ENCODE data around the gene EP400.
A peak's percentile ranks its signal among the peaks of the same experiment; 100 is the strongest.
"Not testable (repeated sequence)": the region's sequence is repeated elsewhere in the genome, so short reads cannot be mapped to it uniquely, and the experiment has no call there.

EP400 gene

DNA sequence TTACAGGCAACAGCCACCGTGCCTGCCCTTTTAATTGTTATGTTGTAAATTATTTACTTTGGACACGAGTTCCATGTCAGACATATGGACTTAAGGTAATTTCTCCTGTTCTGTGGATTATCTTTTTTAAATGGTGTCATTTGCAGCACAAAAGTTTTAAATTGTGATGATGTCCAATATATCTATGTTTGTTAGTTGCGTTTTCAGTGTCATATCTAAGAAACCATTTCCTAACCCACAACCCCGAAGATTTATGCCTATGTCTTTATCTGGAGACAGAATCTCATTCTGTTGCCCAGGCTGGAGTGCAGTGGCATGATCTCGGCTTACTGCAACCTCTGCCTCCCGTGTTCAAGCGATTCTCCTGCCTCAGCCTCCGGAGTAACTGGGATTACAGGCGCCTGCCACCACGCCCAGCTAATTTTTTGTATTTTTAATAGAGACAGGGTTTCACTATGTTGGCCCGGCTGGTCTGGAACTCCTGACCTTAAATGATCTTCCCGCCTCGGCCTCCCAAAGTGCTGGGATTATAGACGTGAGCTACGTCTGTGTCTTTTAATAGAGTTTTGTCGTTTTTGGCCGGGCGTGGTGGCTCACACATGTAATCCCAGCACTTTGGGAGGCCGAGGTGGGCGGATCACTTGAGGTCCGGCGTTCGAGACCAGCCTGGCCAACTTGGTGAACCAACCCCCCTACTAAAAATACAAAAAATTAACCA, 870 bp upstream of the EP400 start:
- not testable (repeated sequence) for DNase-seq (ENCODE audit: low spot score)

DNA sequence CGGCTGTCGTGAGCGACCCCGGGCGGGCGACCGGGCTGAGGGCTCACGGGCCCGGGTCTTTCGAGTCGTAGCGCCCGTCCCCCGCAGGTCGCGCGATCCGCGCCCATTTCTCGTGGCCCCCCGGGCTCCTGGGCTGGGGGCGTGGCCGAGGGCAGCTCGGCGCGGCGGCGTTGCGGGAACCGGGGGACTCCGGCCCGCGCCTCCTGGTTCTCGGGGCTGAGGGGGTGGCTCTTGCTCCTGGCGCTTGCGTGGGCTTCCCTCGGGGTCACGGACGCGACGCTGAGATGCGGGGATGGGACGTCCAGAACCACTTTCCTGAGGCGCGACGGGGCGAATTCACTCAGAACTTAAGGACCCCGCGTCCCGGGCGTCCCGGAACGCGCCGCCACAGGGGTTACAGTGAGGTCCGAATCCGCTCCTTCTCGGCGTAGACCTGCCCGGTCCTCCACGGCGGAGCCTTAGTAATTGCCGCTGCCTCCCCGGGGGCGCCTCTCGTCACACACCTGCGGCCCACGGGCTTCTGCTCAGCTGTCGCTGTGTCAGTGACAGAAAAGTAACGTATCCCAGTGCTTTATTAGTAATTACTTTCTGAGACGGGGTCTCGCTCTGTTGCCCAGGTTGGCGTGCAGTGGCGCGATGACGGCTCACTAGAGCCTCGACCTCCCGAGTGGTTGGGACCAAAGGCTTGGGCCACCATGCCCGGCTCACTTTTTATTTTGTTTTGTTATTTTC, 606 bp downstream of the EP400 start:
- no peak for DNase-seq (ENCODE audit: low spot score)

DNA sequence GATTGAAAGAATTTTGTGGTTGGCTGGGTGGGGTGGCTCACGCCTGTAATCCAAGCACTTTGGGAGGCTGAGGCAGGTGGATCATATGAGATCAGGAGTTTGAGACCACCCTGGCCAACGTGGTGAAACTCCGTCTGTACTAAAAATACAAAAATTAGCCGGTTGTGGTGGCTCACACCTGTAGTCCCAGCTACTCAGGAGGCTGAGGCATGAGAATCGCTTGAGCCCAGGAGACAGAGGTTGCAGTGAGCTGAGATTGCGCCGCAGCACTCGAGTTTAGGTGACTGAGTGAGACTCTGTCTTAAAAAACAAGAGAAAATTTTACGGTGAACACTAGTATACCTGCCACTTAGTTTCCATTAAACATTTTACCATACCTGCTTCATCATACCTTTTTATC, 4.1 kb downstream of the EP400 start:
- not testable (repeated sequence) for DNase-seq (ENCODE audit: low spot score)

DNA sequence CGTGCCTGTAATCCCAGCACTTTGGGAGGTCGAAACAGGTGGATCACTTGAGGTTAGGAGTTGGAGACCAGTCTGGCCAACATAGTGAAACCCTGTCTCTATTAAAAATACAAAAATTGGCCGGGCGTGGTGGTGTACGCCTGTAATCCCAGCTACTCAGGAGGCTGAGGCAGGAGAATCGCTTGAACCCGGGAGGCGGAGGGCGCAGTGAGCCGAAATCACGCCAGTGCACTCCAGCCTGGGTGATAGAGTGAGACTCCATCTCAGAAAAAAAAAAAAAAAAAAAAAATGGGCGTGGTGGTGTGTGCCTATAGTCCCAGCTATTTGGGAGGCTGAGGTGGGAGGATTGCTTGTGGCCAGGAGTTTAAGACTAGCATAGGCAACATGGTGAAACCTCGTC, 4.7 kb downstream of the EP400 start:
- DNase-seq (ENCODE audit: low spot score), result not testable (repeated sequence)

DNA sequence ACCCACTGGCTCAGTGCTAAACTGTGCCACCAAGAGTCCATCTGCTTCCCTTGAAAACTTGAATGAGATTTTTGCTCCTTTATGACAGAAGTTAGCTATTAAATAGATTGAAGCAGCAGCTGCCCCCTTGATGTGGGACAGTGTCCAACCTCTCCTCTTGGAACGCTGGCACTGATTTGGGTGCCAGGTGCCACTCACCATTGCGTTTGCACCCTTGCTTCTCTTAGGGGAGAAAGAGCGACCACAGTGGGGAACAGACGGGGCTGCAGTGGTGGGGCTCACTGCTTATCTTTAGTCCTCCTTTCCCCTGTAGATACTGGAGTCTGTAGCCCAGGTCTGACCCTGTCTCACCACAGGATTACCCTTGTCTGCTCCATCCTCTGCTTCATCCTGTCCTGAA, 9.4 kb downstream of the EP400 start:
- DNase-seq (ENCODE audit: low spot score), result peak; percentile 24

DNA sequence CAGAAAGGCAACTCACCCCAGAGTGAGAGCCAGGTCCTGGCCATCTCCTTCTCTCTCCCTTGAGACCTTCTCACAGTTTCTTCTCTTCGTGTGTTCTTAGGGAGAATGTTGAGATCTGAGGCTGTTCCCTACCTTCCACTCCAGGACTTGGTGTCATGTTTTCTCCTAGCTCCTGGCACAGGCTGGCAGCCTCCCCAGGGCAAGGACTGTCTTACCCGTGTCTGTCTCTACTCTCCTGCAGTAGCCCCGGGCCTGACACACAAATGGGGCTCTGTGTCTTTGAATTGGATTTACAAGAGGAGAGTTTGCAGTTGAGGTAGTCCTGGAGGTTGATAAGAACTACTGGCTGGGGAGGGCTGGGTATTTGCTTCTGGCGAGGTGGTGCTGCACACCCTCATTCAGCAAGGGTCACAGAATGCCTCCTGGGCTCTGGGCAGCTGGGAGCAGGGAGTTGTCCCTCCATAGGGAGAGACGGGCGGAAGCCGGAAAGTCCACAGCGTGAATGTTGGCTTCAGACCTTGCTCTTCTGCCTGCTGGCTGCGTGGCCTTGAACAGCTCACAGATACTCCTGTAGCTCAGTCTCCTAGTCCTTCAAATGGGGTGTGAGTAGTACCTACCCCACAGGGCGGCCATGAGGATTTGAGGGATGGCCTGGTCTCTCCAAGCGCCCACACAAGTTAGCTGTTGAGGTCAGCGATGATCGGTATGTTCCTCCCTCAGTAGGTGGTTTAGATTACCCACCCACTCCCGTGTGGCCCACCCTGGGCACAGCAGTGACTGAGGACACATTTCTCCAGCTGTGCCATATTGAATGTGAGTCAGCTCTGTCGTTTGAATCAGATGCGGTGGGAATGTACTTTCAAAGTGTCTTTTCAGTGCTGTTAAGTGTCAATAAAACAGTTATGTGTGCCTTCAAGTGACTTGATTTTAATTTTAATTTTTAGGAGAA, 10.2 kb downstream of the EP400 start:
- DNase-seq (ENCODE audit: low spot score), result peak; percentile 28

DNA sequence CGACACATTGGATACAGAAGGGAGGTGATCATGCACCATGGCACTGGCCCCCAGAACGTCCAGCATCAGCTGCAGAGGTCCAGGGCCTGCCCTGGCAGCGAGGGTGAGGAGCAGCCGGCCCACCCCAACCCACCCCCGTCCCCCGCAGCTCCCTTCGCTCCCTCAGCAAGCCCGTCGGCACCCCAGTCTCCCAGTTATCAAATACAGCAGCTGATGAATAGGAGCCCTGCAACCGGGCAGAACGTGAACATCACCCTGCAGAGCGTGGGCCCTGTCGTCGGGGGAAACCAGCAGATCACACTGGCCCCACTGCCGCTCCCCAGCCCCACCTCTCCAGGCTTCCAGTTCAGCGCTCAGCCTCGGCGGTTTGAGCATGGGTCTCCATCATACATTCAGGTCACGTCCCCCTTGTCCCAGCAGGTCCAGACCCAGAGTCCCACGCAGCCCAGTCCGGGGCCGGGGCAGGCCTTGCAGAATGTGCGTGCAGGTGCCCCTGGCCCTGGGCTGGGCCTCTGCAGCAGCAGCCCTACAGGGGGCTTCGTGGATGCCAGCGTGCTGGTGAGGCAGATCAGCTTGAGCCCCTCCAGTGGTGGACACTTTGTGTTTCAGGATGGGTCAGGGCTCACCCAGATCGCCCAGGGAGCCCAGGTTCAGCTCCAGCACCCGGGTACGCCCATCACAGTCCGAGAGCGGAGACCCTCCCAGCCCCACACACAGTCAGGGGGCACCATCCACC, 11.0 kb downstream of the EP400 start:
- DNase-seq (ENCODE audit: low spot score), result not testable (repeated sequence)

DNA sequence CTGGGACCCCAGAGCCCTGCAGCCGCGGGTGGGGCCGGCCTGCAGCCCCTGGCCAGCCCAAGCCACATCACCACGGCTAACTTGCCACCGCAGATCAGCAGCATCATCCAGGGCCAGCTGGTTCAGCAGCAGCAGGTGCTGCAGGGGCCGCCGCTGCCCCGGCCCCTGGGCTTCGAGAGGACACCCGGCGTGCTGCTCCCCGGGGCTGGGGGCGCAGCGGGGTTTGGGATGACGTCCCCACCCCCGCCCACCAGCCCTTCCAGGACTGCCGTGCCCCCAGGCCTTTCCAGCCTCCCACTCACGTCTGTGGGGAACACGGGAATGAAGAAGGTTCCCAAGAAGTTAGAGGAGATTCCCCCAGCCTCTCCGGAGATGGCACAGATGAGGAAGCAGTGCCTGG, 11.6 kb downstream of the EP400 start:
- not testable (repeated sequence) for DNase-seq (ENCODE audit: low spot score)

DNA sequence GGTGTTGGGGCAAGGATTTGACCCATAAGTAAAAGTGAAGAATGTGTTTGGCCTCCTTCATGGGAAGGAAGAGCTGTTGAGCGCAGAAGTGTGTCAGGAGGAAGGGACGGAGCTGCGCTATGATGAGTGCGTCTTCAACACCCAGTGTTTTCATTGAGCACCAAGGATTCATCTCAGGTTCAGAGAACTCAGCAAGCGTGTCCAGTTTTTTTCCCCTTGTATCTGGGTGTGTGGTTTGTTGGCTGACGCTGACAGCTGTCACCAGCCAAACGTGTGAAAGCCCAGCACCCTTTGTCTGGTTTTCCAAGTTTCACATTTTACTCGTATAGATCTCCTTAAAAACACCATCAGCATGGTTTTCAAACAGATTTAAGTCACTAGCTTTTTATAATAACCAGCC, 12.3 kb downstream of the EP400 start:
- no peak for DNase-seq (ENCODE audit: low spot score)

DNA sequence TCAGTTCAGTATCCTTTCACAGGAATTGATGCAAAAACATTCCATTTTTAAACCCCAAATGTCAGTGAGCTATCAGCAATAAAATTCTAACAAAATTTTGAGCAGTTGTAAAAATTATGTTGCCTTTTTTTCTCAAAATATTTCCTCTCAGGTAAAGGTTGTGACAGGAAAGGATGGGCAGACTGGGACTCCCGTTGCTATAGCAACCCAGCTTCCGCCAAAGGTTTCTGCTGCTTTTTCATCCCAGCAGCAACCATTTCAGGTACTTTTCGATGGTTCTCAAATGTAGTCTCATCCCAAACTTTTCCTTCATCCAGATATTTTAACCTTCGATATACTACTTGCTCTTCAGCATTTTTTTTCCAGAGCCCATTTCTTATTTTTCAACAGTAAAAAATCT, 13.6 kb downstream of the EP400 start:
- peak; percentile 53 for DNase-seq (ENCODE audit: low spot score)

DNA sequence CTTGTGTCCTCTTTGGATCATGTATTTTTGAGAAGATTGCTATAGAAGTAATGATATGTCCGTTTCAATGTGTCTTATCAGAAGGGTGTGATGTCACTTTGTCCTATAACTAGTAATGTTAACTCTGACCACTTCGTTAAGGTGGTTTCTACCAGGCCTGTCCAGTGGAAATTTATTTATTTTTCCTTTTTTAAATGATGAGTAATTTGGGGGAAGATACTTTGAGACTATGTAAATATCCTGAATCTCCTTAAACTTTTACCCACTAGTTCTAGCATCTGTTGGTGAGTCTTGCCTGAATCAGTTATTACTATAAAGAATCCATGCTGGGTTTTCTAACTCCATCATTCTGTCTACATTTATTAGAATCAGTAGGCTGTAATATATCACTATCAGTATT, 15.3 kb downstream of the EP400 start:
- DNase-seq (ENCODE audit: low spot score), result no peak

DNA sequence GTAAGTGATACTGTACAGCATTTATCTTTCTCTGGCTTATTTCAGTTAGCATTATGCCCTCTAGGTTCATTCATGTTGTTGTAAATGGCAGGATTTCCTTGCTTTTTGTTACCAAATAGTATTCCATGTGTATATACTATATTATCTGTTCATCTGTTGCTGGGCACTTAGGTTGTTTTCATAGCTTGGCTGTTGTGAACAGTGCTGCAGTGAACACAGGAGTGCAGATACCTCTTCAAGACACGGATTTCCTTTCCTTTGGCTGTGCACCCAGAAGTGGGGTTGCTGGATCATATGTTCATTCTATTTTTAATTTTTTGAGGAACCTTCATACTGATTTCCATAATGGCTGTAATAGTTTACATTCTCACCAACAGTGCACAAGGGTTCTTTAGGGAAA, 21.5 kb downstream of the EP400 start:
- no peak for DNase-seq (ENCODE audit: low spot score)

DNA sequence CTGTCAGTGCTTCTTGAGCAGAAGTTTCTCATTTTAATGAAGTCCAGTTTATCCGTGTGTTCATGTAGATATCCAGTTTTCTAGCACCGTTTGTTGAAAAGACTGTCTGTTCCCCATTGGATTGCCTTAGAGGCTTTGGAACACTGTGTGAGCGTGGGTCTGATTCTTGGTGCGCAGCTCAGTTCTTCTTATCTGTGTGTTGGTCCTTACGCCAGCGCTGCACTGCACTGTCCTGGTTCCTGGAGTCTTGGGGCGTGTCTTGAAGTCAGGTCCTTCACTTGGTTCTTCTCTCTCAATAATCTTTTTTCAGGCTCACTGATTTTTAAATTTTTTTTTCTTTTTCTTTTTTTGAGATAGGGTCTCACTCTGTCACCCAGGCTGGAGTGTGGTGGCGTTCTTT, 25.5 kb downstream of the EP400 start:
- no peak for DNase-seq (ENCODE audit: low spot score)

DNA sequence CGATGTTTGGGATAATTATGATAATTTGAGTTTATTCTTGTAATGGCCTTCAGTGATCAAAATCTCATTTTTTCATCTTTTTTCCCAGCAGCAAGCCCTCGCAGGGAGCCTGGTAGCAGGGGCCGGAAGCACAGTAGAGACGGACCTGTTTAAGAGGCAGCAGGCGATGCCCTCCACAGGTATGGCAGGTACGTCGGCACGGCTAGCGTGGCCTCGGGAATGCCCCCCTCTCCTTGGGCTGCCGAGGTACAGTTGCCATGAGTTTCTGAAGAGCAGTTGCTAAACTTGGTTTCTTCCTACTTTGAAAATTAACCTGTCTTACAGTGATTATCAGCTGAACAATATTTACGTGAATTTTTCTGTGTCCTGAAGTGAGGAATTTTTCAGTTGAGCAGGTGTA, 29.9 kb downstream of the EP400 start:
- no peak for DNase-seq (ENCODE audit: low spot score)

DNA sequence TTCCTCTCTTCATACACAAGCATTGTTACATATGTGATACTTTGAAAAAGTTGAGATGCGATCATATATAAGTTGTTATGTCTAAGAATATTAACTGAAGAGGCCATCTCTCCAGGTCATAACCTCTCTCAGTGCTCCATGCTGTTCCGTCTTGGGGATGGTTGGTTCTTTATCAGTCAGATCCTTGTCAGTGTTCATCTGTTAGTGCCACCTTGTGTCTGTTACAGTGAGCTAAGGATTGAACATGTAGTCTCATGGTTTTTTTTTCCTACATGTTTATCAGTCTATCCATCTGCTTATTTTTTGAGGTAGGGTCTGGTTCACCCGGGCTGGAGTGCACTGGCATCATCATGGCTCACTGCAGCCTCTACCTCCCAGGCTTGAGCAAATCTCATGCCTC, 30.5 kb downstream of the EP400 start:
- peak; percentile 15 for DNase-seq (ENCODE audit: low spot score)

DNA sequence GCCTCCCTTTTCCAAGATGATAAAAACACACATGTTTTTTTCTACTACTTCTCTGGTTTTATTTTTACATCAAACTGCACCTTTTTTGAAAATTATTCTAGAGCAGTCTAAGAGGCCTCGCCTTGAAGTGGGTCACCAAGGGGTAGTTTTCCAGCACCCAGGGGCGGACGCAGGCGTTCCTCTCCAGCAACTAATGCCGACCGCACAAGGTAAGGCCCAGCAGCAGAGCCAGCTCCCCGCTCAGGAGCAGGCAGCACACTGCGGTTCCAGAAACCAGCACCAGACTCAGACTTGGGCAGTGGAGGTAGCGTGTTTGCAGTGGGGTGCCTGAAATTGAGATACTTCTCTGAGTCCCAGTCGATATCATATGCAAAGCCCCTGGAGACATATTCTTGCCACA, 31.6 kb downstream of the EP400 start:
- DNase-seq (ENCODE audit: low spot score), result no peak

DNA sequence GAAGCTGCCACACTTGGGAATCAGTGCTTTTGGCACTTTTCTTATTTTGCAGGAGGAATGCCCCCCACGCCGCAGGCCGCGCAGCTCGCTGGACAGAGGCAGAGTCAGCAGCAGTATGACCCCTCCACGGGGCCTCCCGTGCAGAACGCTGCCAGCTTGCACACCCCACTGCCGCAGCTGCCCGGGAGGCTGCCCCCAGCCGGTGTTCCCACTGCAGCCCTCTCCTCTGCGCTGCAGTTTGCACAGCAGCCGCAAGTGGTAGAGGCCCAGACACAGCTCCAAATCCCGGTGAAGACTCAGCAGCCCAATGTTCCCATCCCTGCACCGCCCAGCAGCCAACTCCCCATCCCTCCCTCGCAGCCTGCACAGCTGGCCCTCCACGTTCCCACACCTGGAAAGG, 32.3 kb downstream of the EP400 start:
- DNase-seq (ENCODE audit: low spot score), result no peak

DNA sequence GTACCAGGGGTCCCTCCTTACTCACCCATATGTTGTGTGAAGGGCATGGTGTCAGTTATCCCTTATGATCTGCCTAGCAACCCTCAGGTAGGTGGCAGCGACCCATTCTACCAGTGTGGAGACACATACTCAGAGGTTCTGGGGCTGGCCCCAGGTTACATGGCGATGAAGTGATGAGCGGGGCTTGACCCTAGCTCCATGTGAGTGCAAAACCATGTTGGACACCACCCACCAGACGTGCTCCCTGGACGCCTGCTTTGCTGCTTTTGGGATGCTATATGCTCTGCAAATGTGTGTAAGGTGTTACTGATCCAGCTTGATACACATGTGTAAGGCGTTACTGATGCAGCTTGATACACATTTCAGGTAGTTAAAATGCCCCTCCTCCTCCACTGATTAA, 33.3 kb downstream of the EP400 start:
- no peak for DNase-seq (ENCODE audit: low spot score)

DNA sequence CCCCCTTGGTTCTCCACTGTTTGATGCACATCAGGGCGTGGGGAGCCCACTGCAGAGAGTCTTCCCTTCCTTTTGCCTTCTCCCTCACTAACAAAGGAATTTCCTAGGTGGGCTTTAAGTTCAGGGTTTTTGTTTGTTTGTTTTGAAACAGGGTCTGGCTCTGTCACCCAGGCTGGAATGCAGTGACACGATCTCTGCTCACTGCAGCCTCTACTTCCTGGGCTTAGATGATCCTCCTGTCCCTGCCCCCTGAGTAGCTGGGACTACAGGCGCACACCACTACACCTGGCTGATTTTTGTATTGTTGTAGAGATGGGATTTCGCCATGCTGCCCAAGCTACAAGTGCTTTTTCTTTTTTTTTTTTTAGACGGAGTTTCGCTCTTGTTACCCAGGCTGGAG, 33.8 kb downstream of the EP400 start:
- no peak for DNase-seq (ENCODE audit: low spot score)

DNA sequence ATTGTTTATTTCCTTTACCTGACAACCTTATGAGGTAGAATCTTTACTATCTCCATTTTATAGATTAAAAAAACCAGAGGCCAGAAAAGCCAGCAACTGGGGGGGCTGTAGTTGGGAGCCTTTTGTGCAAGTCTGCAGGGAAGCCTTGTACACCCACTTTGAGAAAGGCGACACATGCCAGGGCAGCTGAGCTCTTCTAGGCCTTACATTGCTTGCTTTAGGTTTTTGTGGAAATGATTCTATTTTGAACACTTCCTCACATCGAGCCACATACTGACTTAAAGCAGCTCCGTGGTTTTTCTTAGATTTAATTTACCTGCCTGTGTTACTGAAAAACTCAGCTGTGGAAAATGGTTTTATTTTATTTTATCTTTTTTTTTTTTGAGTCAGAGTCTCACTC, 34.6 kb downstream of the EP400 start:
- DNase-seq (ENCODE audit: low spot score), result no peak

DNA sequence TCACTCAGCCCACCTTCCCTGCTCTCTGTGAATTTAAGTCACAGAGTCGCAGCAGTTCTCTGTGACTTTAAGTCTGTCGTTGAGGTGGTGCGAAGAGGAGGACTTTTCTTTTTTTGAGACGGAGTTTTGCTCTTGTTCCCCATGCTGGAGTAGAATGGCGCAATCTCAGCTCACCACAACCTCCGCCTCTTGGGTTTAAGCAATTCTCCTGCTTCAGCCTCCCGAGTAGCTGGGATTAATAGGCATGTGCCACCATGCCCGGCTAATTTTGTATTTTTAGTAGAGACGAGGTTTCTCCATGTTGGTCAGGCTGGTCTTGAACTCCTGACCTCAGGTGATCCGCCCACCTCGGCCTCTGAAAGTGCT, 35.8 kb downstream of the EP400 start:
- not testable (repeated sequence) for DNase-seq (ENCODE audit: low spot score)

DNA sequence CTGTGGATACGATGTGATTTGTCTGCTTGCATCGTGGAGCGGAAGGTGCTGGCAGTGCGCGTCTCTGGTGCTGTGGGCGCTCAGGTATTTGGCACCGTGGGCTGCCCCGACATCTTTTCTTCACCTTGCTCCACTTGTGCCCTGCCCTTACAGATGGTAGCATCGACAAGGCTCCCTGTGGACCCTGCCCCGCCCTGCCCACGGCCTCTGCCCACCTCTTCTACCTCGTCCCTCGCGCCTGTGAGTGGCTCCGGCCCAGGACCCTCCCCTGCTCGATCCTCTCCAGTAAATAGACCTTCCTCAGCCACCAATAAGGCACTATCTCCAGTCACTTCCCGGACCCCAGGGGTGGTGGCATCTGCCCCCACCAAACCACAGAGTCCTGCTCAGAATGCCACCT, 36.6 kb downstream of the EP400 start:
- DNase-seq (ENCODE audit: low spot score), result no peak

Measured in cerebellar cortex (tissue), 1 donor.